Activated effector memory CD4-positive, alpha-beta T cell treated with anti-CD3 and anti-CD28 coated beads, Interleukin-2, amount 50 U/mL, for 16 hours (primary cell): Measurements from ENCODE around the gene HOOK1.

Experiments used
- DNase-seq: peaks from one replicate; pipeline ENCODE4 v3.0.0-alpha.2; 2020

The HOOK1 gene

GRCh38 chr1:59814901-59815825, at the start of gene HOOK1:
Gene HOOK1 (plus strand): TSS chr1:59814949. CDS start chr1:59815118, 169 bp downstream.
- DNase-seq: no peak

- DNase-seq: no peak
Measured at GRCh38 chr1:59765011-59765730, 49.6 kb upstream of the HOOK1 start.

GRCh38 chr1:59766227-59766855, 48.4 kb upstream of the HOOK1 start:
- no peak for DNase-seq

- no peak for DNase-seq
Measured at GRCh38 chr1:59767119-59767518, 47.6 kb upstream of the HOOK1 start.

- no peak for DNase-seq
Measured at GRCh38 chr1:59768792-59769735, 45.7 kb upstream of the HOOK1 start.

- DNase-seq: no peak
Measured at GRCh38 chr1:59769736-59770095, 45.0 kb upstream of the HOOK1 start.

GRCh38 chr1:59771361-59771760, 43.4 kb upstream of the HOOK1 start:
- DNase-seq: no peak

- no peak for DNase-seq
Measured at GRCh38 chr1:59775480-59775879, 39.3 kb upstream of the HOOK1 start.

GRCh38 chr1:59776960-59777852, 37.5 kb upstream of the HOOK1 start:
- DNase-seq: no peak

- no peak for DNase-seq
Measured at GRCh38 chr1:59779949-59780348, 34.8 kb upstream of the HOOK1 start.

GRCh38 chr1:59788825-59789224, 25.9 kb upstream of the HOOK1 start:
- DNase-seq: no peak

GRCh38 chr1:59798600-59798999, 16.1 kb upstream of the HOOK1 start:
- no peak for DNase-seq

GRCh38 chr1:59803458-59804038, 11.2 kb upstream of the HOOK1 start:
- no peak for DNase-seq

GRCh38 chr1:59804301-59804700, 10.4 kb upstream of the HOOK1 start:
- DNase-seq: no peak

GRCh38 chr1:59805554-59805953, 9.2 kb upstream of the HOOK1 start:
- DNase-seq: no peak

- peak; percentile 92 for DNase-seq
Measured at GRCh38 chr1:59814180-59814900, 409 bp upstream of the HOOK1 start.

GRCh38 chr1:59815892-59816291, 1.1 kb downstream of the HOOK1 start:
- DNase-seq: no peak

GRCh38 chr1:59816318-59816878, 1.6 kb downstream of the HOOK1 start:
- DNase-seq: no peak

- DNase-seq: no peak
Measured at GRCh38 chr1:59819566-59820438, 5.1 kb downstream of the HOOK1 start.
